CD4-positive, alpha-beta T cell (primary cell): ENCODE data around the gene CEP97. TPM values are rescaled to one million over a fixed set of nuclear protein-coding genes. Genes with fewer than 3 reads are reported as not detected.

ENCODE experiments used
- ATAC-seq: fragments of 200-7000 bp; cut with Tn5 transposase; one replicate; pipeline ENCODE4 v1.10.0; 2022; ENCODE audit warnings: mild to moderate bottlenecking; ENCODE audit not compliant: poor library complexity
- CTCF ChIA-PET: fragments of 350-600 bp; sonication (Branson Sonifier 250); formaldehyde crosslinking; loops from one replicate; lab custom pipeline; 2021; ENCODE audit warnings: antibody characterized with exemption, inconsistent platforms; lab: Charles Lee
- POLR2A ChIA-PET: fragments of 350-600 bp; sonication (Branson Sonifier 250); formaldehyde crosslinking; loops from one replicate; lab custom pipeline; 2021; ENCODE audit warnings: antibody characterized with exemption, inconsistent platforms; lab: Charles Lee
- DNase-seq, 14 experiments: peaks; one replicate each; pipeline ENCODE4 v3.0.0-alpha.2; 2013 to 2020; ENCODE audit warnings: mixed read lengths in 2 of 14
- H3K27ac ChIP-seq, 2 donors: one replicate each; pipeline versions ENCODE4 v1.5.1 to v1.7.0; 2013; ENCODE audit warnings: low read length in 2 of 2, low read depth in 1 of 2, mild to moderate bottlenecking in 1 of 2
- H3K27me3 ChIP-seq, 2 experiments: 1 replicate in 1 of 2; 2 replicates in 1 of 2; pipeline versions ENCODE4 v1.6.1 to v1.7.0; 2013; ENCODE audit warnings: low read length in 2 of 2, control low read depth in 1 of 2, mild to moderate bottlenecking in 1 of 2, moderate library complexity in 1 of 2; ENCODE audit not compliant: insufficient read depth in 2 of 2, control insufficient read depth in 1 of 2
- H3K36me3 ChIP-seq: one replicate; pipeline ENCODE4 v1.6.1; 2013; ENCODE audit warnings: low read length, control low read depth; ENCODE audit not compliant: insufficient read depth
- H3K4me1 ChIP-seq: one replicate; pipeline ENCODE4 v1.6.1; 2013; ENCODE audit warnings: low read length, control low read depth; ENCODE audit not compliant: insufficient read depth
- H3K4me3 ChIP-seq: one replicate; pipeline ENCODE4 v1.5.1; 2013; ENCODE audit warnings: mild to moderate bottlenecking, low read length, moderate library complexity
- H3K9me3 ChIP-seq, 2 experiments: 1 replicate in 1 of 2; 2 replicates in 1 of 2; pipeline versions ENCODE4 v1.6.1 to v1.7.0; 2013; ENCODE audit warnings: low read length in 2 of 2, mild to moderate bottlenecking in 2 of 2, control low read depth in 1 of 2, moderate library complexity in 1 of 2; ENCODE audit not compliant: control insufficient read depth in 1 of 2, insufficient read depth in 1 of 2
- H3K27ac Mint-ChIP-seq: one replicate; pipeline ENCODE4 v1.8.0; 2020; ENCODE audit warnings: mixed read lengths
- H3K27me3 Mint-ChIP-seq: one replicate; pipeline ENCODE4 v1.8.0; 2021; ENCODE audit warnings: mixed read lengths
- H3K36me3 Mint-ChIP-seq: one replicate; pipeline ENCODE4 v1.8.0; 2021; ENCODE audit warnings: low read depth, mixed read lengths
- H3K4me1 Mint-ChIP-seq: one replicate; pipeline ENCODE4 v1.8.0; 2021; ENCODE audit warnings: low read depth, mixed read lengths
- H3K4me3 Mint-ChIP-seq: one replicate; pipeline ENCODE4 v1.8.0; 2020; ENCODE audit warnings: mild to moderate bottlenecking, mixed read lengths
- H3K9me3 Mint-ChIP-seq: one replicate; pipeline ENCODE4 v1.8.0; 2020; ENCODE audit warnings: mixed read lengths
- CTCF ChIP-seq: fragments of 200-600 bp; IDR thresholded peaks from one replicate; pipeline ENCODE4 v1.8.0; 2022; ENCODE audit warnings: antibody characterized with exemption, mild to moderate bottlenecking
- intact Hi-C, 2 experiments: fragments of 100-400 bp; cut with DNase I in 1 of 2; cut with micrococcal nuclease in 1 of 2; formaldehyde crosslinking; loops; one replicate each; pipeline versions ENCODE4 v1.15.1 to v1.9.0; 2023 to 2025; cut with DNase I, micrococcal nuclease
- total RNA-seq, 174 experiments: library from RNA in 2 of 174; stranded (reverse) in 2 of 174; gene quantifications; one replicate each; pipeline ENCODE4 v1.2.3 and lab custom pipeline; 2021 to 2026

Gene CEP97
- total RNA-seq, 2 experiments from 2014 or later = 6.3 to 6.6 TPM

GRCh38 chr3:101807888-101808287 lies 83.5 kb downstream of the CEP97 start:
- H3K9me3 ChIP-seq = no peaks in the 10 kb centered on the region
- Mint-ChIP-seq H3K9me3 (no peaks in the 10 kb centered on the region), H3K27ac (no peak overlapping the region), H3K36me3 (peaks cover 66% of the 10 kb centered on the region), H3K4me3 (no peak overlapping the region), H3K27me3 (no peaks in the 10 kb centered on the region), H3K4me1 (peaks cover 51% of the 10 kb centered on the region)
- DNase-seq (no peak), ATAC-seq (no peak)
- H3K4me1 ChIP-seq = peaks cover 20% of the 10 kb centered on the region
- H3K4me3 ChIP-seq = no peak overlapping the region
- H3K27ac ChIP-seq = no peak overlapping the region
- H3K36me3 ChIP-seq = peaks cover 17% of the 10 kb centered on the region
- TF ChIP-seq CTCF = no peak
- no peaks in the 10 kb centered on the region for H3K27me3 ChIP-seq
- intact Hi-C loops = loop anchor here (2.0 to 5.0 kb wide), 2 partner anchors 19 to 729 kb away; no protein-coding TSS in a partner anchor
- POLR2A ChIA-PET = interaction anchor here (2.8 to 3.0 kb wide), 2 partner anchors 20 to 417 kb away, joined by 7 to 10 read pairs; no protein-coding TSS in a partner anchor
- CTCF ChIA-PET = interaction anchor here (0.6 to 4.9 kb wide), 3 partner anchors 70 to 421 kb away, joined by 3 to 33 read pairs (median 4); no protein-coding TSS in a partner anchor

GRCh38 chr3:101809178-101810021 lies 85.0 kb downstream of the CEP97 start:
- no peaks in the 10 kb centered on the region for H3K9me3 ChIP-seq
- intact Hi-C loops = loop anchor here (1.0 to 5.0 kb wide), 6 partner anchors 17 to 728 kb away; partner anchors contain the start of gene NFKBIZ (in 1 of the 2)
- Mint-ChIP-seq H3K27ac (peak overlapping the region; percentile 73), H3K4me3 (no peak overlapping the region), H3K36me3 (peaks cover 60% of the 10 kb centered on the region), H3K9me3 (no peaks in the 10 kb centered on the region), H3K4me1 (peaks cover 50% of the 10 kb centered on the region), H3K27me3 (no peaks in the 10 kb centered on the region)
- TF ChIP-seq CTCF = peak; percentile 72
- H3K36me3 ChIP-seq = peaks cover 9% of the 10 kb centered on the region
- H3K4me3 ChIP-seq = no peak overlapping the region
- no peaks in the 10 kb centered on the region for H3K27me3 ChIP-seq
- ATAC-seq (peak; percentile 73), DNase-seq (peak in 10 of 14 experiments; percentile 4 to 79 (median 27))
- peaks cover 20% of the 10 kb centered on the region for H3K4me1 ChIP-seq
- CTCF ChIA-PET = interaction anchor here (0.8 to 4.9 kb wide), 9 partner anchors 13 to 727 kb away, joined by 3 to 33 read pairs (median 4); partner anchors contain the start of genes CEP97 and NFKBIZ
- H3K27ac ChIP-seq = peak overlapping the region; percentile 25 to 43
- POLR2A ChIA-PET = interaction anchor here (0.6 to 3.0 kb wide), 9 partner anchors 18 to 420 kb away, joined by 3 to 12 read pairs (median 4); partner anchors contain the start of genes NFKBIZ and NXPE3

GRCh38 chr3:101810022-101810418 lies 85.6 kb downstream of the CEP97 start:
- Mint-ChIP-seq H3K27ac (peak overlapping the region; percentile 73), H3K27me3 (no peaks in the 10 kb centered on the region), H3K4me3 (no peak overlapping the region), H3K36me3 (peaks cover 58% of the 10 kb centered on the region), H3K4me1 (peaks cover 49% of the 10 kb centered on the region), H3K9me3 (no peaks in the 10 kb centered on the region)
- CTCF ChIA-PET = interaction anchor here (1.0 to 4.9 kb wide), 4 partner anchors 40 to 419 kb away, joined by 3 to 33 read pairs (median 6); partner anchors contain the start of genes CEP97 and NFKBIZ
- ATAC-seq = no peak
- Histone ChIP-seq H3K9me3 (no peaks in the 10 kb centered on the region), H3K27ac (peak overlapping the region; percentile 25 to 43), H3K27me3 (no peaks in the 10 kb centered on the region), H3K36me3 (peaks cover 5% of the 10 kb centered on the region), H3K4me1 (peaks cover 22% of the 10 kb centered on the region), H3K4me3 (no peak overlapping the region)
- DNase-seq = no peak
- TF ChIP-seq CTCF = no peak
- POLR2A ChIA-PET = interaction anchor here (0.6 to 3.0 kb wide), 8 partner anchors 17 to 419 kb away, joined by 3 to 12 read pairs (median 4); partner anchors contain the start of genes NFKBIZ and NXPE3
- intact Hi-C loops = loop anchor here (5.0 kb wide), 2 partner anchors 37 to 42 kb away; partner anchors contain the start of gene NFKBIZ (in 1 of the 2)
